GM18861 (cell line): ENCODE results near the gene RIIAD1.
"Not testable (repeated sequence)": the region's sequence is repeated elsewhere in the genome, so short reads cannot be mapped to it uniquely, and the experiment has no call there.

Experiments
- ATAC-seq: cut with Tn5 transposase; IDR thresholded peaks from one replicate; pipeline ENCODE4 v1.9.1; 2021; ENCODE audit not compliant: unreplicated experiment

RIIAD1 gene

GRCh38 chr1:151729966-151730291 is 8.6 kb downstream of the RIIAD1 start:
- no peak for ATAC-seq

- ATAC-seq = no peak
These were observed 11.8 kb downstream of the RIIAD1 start for GRCh38 chr1:151733126-151733525.

- not testable (repeated sequence) for ATAC-seq
These were observed 12.7 kb downstream of the RIIAD1 start for GRCh38 chr1:151733995-151734394.

- no peak for ATAC-seq
These were observed 15.7 kb downstream of the RIIAD1 start for GRCh38 chr1:151737026-151737425.

GRCh38 chr1:151737479-151737878 is 16.2 kb downstream of the RIIAD1 start:
- ATAC-seq = no peak

- no peak for ATAC-seq
These were observed 18.5 kb downstream of the RIIAD1 start for GRCh38 chr1:151739590-151740355.

DNA sequence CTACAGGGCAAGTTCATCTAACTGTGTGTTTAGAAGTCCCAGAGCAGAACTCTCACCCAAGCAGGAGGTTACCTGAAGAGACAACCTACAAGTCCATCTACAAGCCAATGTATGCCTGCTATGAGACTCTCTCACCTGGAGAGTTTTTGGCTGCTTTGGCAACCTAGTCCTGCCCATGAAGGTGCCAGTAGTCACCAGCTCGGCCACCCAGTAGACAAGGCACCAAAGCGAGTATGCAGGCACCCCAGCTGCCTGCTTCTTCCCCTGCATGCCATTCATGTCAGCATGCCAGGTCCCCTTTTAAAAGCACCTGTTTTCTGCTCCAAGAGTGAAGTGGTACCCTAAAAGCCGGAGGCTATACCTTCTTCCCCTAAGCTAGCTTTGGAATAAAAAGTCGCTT is 20.2 kb downstream of the RIIAD1 start:
- no peak for ATAC-seq

GRCh38 chr1:151756291-151756690 is 35.0 kb downstream of the RIIAD1 start:
- ATAC-seq = no peak

- ATAC-seq = no peak
These were observed 37.9 kb downstream of the RIIAD1 start for GRCh38 chr1:151759241-151759640.

- no peak for ATAC-seq
These were observed 39.5 kb downstream of the RIIAD1 start for GRCh38 chr1:151760597-151761385.

DNA sequence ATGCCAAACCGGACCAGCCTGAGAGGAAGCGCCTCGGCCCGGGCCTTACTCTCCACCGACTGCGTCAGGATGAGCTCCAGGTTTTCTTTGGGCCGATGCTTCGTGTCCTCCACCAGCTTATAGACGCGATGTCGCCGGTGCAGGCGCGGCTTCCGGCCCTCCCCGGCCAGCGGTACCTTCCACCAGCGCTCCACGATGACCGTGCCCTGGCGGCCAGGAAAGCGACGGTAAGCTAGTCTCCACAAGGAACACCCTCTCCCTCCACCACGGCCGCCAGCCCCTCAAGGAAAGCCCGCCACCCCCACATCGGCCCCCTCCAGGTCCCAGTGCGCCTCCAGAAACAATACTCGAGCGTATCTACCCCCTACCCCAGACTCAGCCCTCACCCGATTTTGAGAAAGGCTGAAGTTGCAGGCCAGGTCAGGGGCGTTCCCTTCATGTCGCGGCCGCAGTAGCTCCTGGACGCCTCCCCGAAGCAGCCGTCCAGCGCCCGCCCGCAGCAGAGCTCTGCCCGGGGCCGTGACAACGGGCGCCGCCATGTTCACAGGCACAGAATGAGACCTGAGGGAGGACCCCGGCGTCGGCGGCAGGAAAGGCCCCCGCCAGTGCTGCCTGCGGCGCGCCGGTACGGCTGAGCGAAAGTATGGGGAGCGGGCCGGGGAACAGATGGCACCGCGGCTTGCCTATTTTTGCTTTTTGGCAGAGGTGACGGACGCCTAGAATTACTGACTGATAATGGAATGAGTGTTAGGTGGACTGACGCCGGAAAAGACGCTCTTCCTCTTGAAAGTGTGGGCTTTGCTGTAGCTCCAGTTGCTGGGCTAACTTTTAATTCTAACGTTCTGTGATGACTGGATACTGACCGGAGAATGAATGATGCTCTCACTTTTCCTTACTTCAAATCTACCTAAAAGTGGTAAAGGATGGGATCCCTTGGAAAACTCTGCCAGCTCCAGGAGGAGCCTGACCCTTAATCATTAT is 41.9 kb downstream of the RIIAD1 start, which contains the start of gene MRPL9:
Gene MRPL9, minus strand, starts transcription at position 556 of the 981 bp plus-strand sequence. Its CDS starts 17 bp downstream, at position 539.
- ATAC-seq = peak; percentile 82

DNA sequence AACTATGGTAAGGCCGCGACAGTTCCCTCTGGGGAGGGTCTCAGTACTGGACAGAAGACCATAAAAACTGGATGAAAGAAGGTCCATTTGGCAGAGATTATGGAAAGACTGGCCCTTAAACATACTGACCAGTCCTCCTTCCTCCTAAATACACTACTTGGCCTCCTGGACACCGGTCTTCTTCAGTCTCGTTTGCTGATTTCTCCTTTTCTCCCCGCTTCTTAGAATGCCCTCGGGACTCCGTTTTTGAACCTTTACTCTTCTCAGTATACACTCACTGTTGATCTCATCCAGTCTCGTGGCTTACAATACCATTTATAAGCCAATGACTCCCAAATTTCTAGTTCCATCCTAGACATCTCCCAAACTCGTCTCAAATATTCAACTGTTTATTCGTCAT is 42.7 kb downstream of the RIIAD1 start:
- no peak for ATAC-seq

GRCh38 chr1:151768351-151769066 is 47.2 kb downstream of the RIIAD1 start:
- ATAC-seq = not testable (repeated sequence)

GRCh38 chr1:151769270-151769669 is 47.9 kb downstream of the RIIAD1 start:
- not testable (repeated sequence) for ATAC-seq

- ATAC-seq = no peak
These were observed 52.4 kb downstream of the RIIAD1 start for GRCh38 chr1:151773702-151774101.

- no peak for ATAC-seq
These were observed 53.1 kb downstream of the RIIAD1 start for GRCh38 chr1:151774256-151774922.

GRCh38 chr1:151775894-151776664 is 54.8 kb downstream of the RIIAD1 start:
- no peak for ATAC-seq

GRCh38 chr1:151776665-151777062 is 55.3 kb downstream of the RIIAD1 start:
- ATAC-seq = no peak

DNA sequence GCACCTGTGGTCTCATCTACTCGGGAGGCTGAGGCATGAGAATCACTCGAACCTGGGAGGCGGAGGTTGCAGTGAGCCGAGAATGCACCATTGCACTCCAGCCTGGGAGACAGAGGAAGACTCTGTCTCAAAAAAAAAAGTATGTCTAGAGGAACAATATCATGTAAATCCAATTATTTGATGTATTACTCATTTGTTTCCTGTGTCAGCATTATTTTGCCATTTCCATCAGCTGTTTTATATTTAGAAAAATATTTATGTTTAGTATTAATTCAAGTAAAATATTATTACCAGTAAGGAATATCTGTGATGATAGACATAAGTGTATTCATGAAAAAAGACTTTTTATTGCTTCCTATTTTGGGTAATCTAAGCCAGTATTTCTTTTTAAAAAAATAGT is 56.0 kb downstream of the RIIAD1 start:
- ATAC-seq = no peak
